22Rv1 (cell line): Measurements from ENCODE around the gene HS6ST3.

ENCODE experiments used
- H3K27ac ChIP-seq: fragments of 450-650 bp; 2 replicates; pipeline ENCODE4 v1.5.1; 2017
- ZFX ChIP-seq: fragments of 450-650 bp; IDR thresholded peaks from 2 replicates; pipeline ENCODE4 v1.6.1; 2017; ENCODE audit warnings: antibody characterized with exemption, borderline replicate concordance
- TF ChIP-seq, protein P1 (sequence below): fragments of 450-650 bp; IDR thresholded peaks from 2 replicates; pipeline ENCODE4 v1.5.1; 2017; ENCODE audit warnings: mild to moderate bottlenecking

Gene HS6ST3

DNA sequence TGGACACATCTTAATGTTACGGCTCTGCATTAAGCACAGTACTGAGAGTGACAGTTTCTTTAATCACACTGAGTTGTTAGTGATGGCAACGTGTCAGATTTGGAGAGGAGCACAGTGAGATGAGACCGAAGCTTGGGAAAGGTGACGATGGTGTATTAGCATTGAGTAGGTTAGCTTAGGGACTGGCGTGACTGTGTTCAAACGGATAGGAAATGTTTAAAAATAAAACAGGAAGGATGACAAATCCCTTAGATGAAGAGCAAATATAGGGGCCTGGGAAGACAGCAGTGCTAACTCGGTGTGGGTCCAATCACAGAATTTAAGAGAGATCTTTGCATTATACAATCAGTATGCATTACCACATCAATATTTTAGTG, 384.3 kb downstream of the HS6ST3 start:
- H3K27ac ChIP-seq = no peak overlapping the region
- TF ChIP-seq, protein P1, sequence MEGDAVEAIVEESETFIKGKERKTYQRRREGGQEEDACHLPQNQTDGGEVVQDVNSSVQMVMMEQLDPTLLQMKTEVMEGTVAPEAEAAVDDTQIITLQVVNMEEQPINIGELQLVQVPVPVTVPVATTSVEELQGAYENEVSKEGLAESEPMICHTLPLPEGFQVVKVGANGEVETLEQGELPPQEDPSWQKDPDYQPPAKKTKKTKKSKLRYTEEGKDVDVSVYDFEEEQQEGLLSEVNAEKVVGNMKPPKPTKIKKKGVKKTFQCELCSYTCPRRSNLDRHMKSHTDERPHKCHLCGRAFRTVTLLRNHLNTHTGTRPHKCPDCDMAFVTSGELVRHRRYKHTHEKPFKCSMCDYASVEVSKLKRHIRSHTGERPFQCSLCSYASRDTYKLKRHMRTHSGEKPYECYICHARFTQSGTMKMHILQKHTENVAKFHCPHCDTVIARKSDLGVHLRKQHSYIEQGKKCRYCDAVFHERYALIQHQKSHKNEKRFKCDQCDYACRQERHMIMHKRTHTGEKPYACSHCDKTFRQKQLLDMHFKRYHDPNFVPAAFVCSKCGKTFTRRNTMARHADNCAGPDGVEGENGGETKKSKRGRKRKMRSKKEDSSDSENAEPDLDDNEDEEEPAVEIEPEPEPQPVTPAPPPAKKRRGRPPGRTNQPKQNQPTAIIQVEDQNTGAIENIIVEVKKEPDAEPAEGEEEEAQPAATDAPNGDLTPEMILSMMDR = no peak
- TF ChIP-seq ZFX = no peak

DNA sequence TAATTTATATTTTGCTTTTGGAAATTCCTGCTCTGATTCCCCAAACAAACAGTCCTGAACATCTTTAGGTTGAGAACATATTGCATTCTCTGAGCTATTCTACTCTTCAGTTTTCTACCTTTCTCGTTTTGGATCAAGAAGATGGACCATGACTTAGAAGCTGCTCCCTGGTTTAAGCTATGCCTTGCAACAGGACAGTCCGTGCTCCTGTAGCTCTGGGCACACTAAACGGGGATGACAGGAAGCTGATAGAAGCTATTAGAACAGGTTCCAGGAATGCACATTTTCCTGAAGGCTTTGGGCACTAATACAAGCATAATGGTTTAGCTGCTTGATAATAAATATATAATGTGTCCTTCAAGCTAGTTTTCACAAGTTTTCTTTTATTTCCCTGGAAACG, 385.2 kb downstream of the HS6ST3 start:
- TF ChIP-seq, protein P1 = no peak
- no peak for TF ChIP-seq ZFX
- no peak overlapping the region for H3K27ac ChIP-seq

DNA sequence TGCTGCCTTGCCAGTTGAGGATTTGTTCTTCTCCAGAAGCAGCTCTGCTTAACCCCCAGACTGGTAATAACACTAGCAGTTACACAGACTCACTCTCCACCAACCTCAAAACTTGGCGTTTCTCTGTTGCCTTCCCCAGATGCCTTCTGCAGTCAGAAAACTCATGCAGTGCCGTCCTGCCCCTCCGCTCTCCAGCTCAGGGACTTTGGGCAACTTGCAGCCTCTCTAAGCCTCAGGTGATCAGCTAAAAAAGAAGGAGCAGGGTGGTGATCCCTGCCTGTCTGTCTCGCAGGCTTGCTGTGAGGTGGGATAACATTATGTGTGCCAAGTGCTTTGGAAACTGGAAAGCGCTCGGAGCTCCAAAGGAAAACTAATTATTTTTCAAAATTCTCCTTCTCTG, 391.6 kb downstream of the HS6ST3 start:
- TF ChIP-seq ZFX = no peak
- TF ChIP-seq, protein P1 = no peak
- no peak overlapping the region for H3K27ac ChIP-seq

DNA sequence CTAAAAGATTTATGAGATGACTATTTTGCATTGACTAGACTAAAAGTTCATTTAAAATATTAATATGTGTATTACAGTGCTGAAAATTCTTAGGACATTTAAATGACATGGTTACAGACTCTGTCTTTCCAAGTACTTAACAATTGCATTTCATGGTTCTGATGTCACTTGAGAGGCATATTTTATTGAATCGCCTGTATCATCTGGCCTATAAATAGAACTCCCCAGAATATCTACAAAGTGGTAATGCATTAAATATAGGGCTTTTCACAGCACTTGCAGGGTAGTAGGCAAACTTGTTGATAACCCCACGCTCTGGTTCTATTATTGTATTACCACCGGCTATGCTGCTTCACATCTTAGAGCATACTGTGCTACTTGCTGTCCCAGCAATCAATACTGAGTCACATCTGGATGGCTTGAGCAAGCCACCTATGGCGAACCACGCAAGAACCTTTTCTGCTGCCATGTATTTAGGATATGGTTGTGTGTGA, 400.6 kb downstream of the HS6ST3 start:
- TF ChIP-seq ZFX = no peak
- TF ChIP-seq, protein P1 = no peak
- H3K27ac ChIP-seq = no peak overlapping the region

DNA sequence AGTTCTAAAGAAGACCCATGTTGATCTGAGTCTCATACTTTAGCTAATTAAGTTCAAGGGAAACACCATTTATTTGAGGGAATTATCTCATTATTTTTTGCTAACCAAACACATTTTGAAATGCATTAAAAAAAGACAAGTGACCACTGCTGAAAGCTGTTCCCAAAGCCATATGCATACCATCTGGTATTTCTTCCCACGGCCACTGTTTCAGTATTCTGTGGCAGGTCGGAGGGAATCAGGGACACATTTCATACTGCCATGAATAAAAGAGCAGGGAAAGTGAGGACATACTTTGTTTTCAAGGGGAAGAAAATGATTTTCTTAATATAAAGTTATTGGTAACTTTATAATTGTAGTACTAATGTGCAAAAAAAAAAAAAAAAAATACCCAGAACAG, 401.2 kb downstream of the HS6ST3 start:
- no peak overlapping the region for H3K27ac ChIP-seq
- TF ChIP-seq, protein P1 = no peak
- TF ChIP-seq ZFX = no peak

DNA sequence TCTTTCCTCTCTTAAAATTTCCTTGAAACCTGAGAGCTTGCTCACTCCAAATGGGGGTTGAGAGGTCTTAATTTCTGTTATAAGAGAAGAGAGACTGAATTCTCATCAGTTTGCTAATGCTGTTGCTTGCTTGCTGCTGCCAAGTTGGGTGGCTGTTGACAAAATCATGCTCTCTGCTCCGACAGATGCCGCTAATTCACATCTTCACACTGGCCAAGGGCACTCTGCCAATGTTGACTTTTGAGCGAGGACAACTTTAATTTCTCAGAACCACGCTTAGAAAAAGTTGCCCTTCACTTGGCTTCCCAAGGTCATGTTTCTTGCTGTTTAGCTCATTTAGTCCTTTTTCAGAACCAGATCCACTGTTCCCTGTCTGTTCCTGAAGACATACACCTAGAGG, 402.9 kb downstream of the HS6ST3 start:
- TF ChIP-seq, protein P1 = no peak
- no peak for TF ChIP-seq ZFX
- H3K27ac ChIP-seq = no peak overlapping the region

DNA sequence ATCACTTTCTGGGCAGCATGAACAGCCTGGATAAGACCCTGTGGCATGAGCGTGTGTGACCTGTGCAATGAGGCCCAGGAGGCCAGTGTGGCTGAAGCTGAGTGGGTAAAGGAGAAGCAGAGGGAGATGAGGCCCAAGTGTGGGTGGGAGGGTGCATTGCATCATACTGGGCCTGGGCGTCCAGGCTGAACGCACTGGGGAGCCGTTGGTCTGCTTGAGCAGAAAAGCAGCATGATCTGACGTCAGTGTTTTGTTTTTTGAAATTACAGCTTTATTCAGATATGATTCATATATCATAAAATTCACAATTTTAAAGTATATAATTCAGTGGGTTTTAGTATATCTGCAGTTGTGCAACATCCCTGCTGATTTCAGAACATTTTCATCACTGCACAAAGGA, 409.7 kb downstream of the HS6ST3 start:
- no peak overlapping the region for H3K27ac ChIP-seq
- TF ChIP-seq, protein P1 = no peak
- TF ChIP-seq ZFX = no peak
